AG09309 (cell line): ENCODE results near the gene EMC10.
A peak's percentile ranks its signal among the peaks of the same experiment; 100 is the strongest.

Experiments
- DNase-seq: peaks from one replicate; pipeline ENCODE4 v3.0.0-alpha.2; 2010; ENCODE audit warnings: low read depth
- H3K4me3 ChIP-seq: 2 replicates; pipeline ENCODE4 v1.5.1; 2011; ENCODE audit warnings: mild to moderate bottlenecking, low read depth, low read length, moderate library complexity; ENCODE audit not compliant: control insufficient read depth
- TF ChIP-seq, protein P1 (sequence below): IDR thresholded peaks from 2 replicates; pipeline ENCODE4 v1.5.1; 2011; ENCODE audit warnings: mild to moderate bottlenecking, low read depth, low read length, inconsistent platforms; ENCODE audit not compliant: insufficient read depth, control insufficient read depth; ENCODE audit errors: missing control alignments

The EMC10 gene

DNA sequence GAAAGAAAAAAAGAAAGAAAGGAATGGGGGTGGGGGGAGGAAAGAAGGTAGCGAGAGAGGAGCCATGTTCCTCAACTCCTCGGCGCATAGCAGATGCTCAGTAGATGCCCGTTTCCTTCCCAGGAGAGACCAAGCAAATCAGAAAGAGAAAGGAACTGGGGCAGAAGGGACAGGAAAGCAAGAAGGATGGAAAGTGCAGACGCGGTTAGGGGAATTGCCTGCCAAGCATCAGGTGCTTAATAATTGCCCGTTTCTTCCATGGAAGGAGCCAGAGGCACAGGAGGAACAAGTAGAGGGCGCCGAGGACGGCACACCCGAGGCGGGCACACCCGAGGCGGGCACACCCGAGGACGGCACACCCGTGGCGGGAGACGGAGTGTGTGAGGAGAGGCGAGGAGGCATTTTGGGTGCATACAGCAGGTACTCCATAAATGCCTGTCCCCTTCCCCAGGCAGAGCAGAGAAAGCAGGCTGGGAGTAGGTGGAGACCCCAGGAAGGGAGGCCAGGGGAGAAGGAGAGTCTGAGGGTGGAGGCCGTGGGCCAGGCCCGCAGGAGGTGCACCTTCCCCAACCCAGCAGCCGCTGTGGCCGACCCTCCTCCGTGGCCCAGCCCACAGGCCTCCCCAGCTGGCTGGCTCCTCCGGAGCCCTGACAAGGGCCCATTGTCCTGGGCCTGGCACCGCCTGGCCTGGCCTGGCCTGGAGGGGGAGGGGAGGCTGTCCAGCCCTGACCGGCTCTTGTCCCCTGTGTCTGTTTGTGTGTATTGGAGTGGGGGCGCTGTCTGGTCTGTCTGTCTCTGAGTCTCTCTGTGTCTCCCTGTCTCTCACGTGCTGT is 20.1 kb downstream of the EMC10 start:
- no peak for DNase-seq
- no peak overlapping the region for H3K4me3 ChIP-seq
- TF ChIP-seq, protein P1, sequence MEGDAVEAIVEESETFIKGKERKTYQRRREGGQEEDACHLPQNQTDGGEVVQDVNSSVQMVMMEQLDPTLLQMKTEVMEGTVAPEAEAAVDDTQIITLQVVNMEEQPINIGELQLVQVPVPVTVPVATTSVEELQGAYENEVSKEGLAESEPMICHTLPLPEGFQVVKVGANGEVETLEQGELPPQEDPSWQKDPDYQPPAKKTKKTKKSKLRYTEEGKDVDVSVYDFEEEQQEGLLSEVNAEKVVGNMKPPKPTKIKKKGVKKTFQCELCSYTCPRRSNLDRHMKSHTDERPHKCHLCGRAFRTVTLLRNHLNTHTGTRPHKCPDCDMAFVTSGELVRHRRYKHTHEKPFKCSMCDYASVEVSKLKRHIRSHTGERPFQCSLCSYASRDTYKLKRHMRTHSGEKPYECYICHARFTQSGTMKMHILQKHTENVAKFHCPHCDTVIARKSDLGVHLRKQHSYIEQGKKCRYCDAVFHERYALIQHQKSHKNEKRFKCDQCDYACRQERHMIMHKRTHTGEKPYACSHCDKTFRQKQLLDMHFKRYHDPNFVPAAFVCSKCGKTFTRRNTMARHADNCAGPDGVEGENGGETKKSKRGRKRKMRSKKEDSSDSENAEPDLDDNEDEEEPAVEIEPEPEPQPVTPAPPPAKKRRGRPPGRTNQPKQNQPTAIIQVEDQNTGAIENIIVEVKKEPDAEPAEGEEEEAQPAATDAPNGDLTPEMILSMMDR: no peak

DNA sequence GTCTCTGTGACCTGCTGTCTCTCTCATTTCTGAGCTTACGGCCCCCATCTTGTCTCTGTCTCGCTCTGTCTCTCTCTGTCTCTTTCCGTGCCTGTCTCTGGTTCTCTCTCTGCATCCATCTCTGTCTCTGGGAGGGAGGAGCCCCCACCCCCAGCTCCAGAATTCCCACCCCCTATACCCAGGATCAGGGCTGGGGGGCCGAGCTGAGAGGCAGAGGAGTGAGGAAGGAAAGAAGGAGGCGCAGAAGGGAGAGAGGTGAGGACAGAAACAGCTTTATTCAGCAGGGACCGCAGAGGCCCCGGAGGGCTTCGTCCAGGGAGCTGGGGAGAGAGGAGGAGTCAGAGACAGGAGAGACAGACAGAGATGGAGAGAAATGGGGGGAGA is 20.7 kb downstream of the EMC10 start:
- H3K4me3 ChIP-seq: no peak overlapping the region
- TF ChIP-seq, protein P1: no peak
- DNase-seq: no peak

DNA sequence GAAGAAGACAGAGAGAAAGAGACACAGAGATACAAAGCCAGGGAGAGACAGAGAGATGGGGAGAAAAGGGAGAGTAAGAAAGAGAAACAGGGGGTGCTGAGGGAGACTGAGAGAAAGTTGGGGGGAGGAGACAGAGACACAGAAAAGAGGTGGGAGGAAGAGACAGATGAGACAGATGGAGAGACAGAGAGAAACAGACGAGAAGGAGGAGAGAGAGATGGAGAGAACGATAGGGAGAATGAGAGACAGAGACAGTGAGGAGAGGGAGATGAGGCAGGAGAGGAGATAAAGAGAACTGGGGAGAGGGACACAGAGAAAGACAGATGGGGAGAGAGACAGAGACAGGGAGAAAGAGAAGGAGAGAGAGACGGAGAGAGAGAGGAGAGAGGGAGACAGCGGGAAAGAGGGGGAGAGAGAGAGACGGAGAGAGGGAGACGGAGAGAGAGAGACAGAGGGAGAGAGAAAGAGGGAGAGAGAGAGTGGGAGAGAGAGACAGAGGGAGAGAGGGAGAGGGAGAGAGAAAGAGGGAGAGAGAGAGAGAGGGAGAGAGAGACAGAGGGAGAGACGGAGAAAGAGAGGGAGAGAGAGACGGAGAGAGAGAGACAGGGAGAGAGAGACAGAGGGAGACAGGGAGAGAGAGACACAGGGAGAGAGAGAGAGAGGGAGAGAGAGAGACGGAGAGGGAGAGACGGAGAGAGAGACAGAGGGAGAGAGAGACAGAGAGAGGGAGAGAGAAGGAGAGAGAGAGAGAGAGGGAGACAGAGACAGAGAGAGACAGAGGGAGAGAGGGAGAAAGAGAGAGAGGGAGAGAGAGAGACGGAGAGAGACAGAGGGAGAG is 22.1 kb downstream of the EMC10 start:
- no peak for DNase-seq
- TF ChIP-seq, protein P1: no peak
- no peak overlapping the region for H3K4me3 ChIP-seq

DNA sequence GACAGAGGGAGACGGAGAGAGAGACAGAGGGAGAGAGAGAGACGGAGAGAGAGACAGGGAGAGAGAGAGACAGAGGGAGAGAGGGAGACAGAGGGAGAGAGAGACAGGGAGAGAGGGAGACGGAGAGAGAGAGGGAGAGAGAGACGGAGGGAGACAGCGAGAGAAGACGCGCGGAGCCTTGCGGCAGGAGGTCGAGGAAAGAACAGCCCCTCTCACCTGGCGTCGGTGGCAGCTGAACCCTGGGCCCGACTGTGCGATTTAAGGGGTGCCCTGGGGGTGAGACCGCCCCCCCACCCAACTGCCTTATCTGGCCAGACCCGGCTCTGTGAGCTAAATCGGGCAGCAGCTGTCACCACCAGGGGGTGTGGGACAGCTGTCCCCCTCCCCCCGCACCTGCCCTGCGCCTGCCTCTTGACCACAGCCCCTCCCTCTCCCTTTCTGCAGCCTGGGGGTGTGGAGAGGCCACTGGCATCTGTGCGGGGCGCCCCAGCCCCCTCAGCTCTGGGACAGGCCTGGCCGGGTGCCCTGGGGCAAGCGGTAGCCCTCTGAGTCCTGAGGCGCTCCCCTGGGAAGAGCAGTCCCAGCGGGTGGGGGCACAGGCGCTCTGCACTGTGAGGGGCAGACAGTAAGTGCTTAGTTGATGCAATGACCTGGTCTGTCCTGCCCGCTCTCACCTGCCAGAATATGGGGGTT is 23.9 kb downstream of the EMC10 start:
- DNase-seq: no peak
- TF ChIP-seq, protein P1: peak; percentile 27

DNA sequence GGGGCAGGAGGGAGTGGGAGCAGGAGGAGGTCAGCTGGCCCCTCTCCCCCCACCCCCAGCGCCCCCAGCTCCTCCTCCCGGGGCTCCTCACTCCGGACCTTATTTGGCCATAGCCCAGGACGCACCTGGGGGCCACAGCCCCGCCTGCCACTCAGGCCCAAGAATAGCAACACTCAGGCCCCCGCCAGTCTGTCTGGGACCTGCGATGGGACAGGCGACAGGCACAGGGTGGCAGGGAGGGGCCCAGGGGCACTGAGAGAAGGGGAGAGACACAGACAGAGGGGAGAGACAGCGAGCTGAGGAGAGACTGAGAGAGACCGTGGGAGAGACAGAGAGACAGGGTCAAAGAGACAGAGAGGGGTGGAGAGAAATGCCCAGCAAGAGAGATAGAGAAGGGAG is 24.4 kb downstream of the EMC10 start:
- TF ChIP-seq, protein P1: no peak
- DNase-seq: no peak
- H3K4me3 ChIP-seq: no peak overlapping the region

More for the DNA sequence above, 23.9 kb downstream of the EMC10 start:
- no peak overlapping the region for H3K4me3 ChIP-seq

DNA sequence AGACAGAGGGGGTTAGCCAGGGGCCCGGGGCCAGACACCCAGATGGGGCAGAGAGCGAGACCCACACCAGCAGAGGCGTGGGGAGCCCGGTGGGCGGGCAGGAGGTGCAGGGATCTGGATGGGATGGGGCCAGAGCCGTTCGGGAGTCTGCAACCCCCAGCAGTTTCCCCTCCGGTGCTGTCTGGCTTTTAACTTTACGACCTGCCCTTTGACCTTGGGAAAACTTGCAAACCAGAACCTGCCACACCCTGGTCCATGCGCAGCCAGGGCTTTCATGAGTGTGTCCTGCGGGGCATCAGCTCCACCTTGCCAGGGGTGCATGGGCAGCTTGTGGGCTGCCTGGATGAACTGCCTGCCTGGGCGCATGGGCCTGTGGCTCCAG is 24.9 kb downstream of the EMC10 start:
- no peak for DNase-seq
- TF ChIP-seq, protein P1: no peak
- no peak overlapping the region for H3K4me3 ChIP-seq
